B cell (primary cell): ENCODE measurements around the gene SLC2A9. TPM values are rescaled to one million over a fixed set of nuclear protein-coding genes. Genes with fewer than 3 reads are reported as not detected.

Experiments used
- ATAC-seq: fragments of 200-7000 bp; cut with Tn5 transposase; one replicate; pipeline ENCODE4 v1.10.0; 2021; ENCODE audit warnings: low read depth, mild to moderate bottlenecking, moderate number of reproducible peaks, moderate library complexity
- CTCF ChIA-PET: fragments of 350-600 bp; sonication (Branson Sonifier 250); formaldehyde crosslinking; loops from one replicate; lab custom pipeline; 2021; ENCODE audit warnings: antibody characterized with exemption, inconsistent platforms; lab: Charles Lee
- POLR2A ChIA-PET: fragments of 350-600 bp; sonication (Branson Sonifier 250); formaldehyde crosslinking; loops from one replicate; lab custom pipeline; 2021; ENCODE audit warnings: antibody characterized with exemption; lab: Charles Lee
- DNase-seq: peaks from one replicate; pipeline ENCODE4 v3.0.0; 2013
- H2AFZ ChIP-seq: 2 replicates; pipeline ENCODE4 v1.6.1; 2012; ENCODE audit warnings: mild to moderate bottlenecking, low read depth, low read length; ENCODE audit not compliant: insufficient read depth, poor library complexity, severe bottlenecking
- H3K27ac ChIP-seq, 2 donors: 1 replicate in 1 of 2; 2 replicates in 1 of 2; pipeline ENCODE4 v1.5.1; 2012 to 2013; ENCODE audit warnings: low read length in 2 of 2, mild to moderate bottlenecking in 2 of 2, moderate library complexity in 1 of 2
- H3K27me3 ChIP-seq, 4 experiments: fragments of 200-600 bp in 1 of 4; sonication (generic) in 1 of 4; replicated peaks in 1 of 4; 1 replicate in 2 of 4; 2 replicates in 2 of 4; pipeline versions ENCODE4 v1.6.1 to v1.7.0; 2013 to 2016; ENCODE audit warnings: low read length in 3 of 4, mild to moderate bottlenecking in 2 of 4, mixed read lengths in 1 of 4, moderate library complexity in 1 of 4; ENCODE audit not compliant: insufficient read depth in 4 of 4, control insufficient read depth in 3 of 4; ENCODE audit errors: control extremely low read depth in 1 of 4
- H3K36me3 ChIP-seq, 2 experiments: replicated peaks in 1 of 2; 1 replicate in 1 of 2; 2 replicates in 1 of 2; pipeline versions ENCODE4 v1.6.1 to v1.7.1; 2013; ENCODE audit warnings: low read length in 1 of 2; ENCODE audit not compliant: insufficient read depth in 2 of 2, control insufficient read depth in 1 of 2; ENCODE audit errors: control extremely low read depth in 1 of 2, extremely low read depth in 1 of 2
- H3K4me1 ChIP-seq, 2 donors: fragments of 200-600 bp in 1 of 2; sonication (generic) in 1 of 2; 1 replicate in 1 of 2; 2 replicates in 1 of 2; pipeline versions ENCODE4 v1.5.1 to v1.6.1; 2013 to 2017; ENCODE audit warnings: low read length in 2 of 2; ENCODE audit not compliant: control insufficient read depth in 2 of 2, insufficient read depth in 2 of 2
- H3K4me2 ChIP-seq: replicated peaks from 2 replicates; pipeline ENCODE3; 2012; ENCODE audit warnings: mild to moderate bottlenecking, low read depth, low read length; ENCODE audit not compliant: poor library complexity, severe bottlenecking
- H3K4me3 ChIP-seq, 5 experiments: fragments of 200-600 bp in 1 of 5; sonication (generic) in 1 of 5; 1 replicate in 3 of 5; 2 replicates in 2 of 5; pipeline versions ENCODE4 v1.5.1 to v1.7.0; 2011 to 2016; ENCODE audit warnings: low read length in 4 of 5, mild to moderate bottlenecking in 4 of 5, low read depth in 2 of 5, control low read depth in 1 of 5, moderate library complexity in 1 of 5; ENCODE audit not compliant: insufficient read depth in 1 of 5; ENCODE audit errors: control extremely low read depth in 1 of 5, extremely low read depth in 1 of 5
- H3K79me2 ChIP-seq: fragments of 200-600 bp; sonication (generic); one replicate; pipeline ENCODE4 v1.6.0; 2016; ENCODE audit warnings: low read length; ENCODE audit not compliant: control insufficient read depth, insufficient read depth
- H3K9ac ChIP-seq: fragments of 200-600 bp; sonication (generic); 2 replicates; pipeline ENCODE4 v1.6.1; 2017; ENCODE audit warnings: mild to moderate bottlenecking, low read length, moderate library complexity
- H3K9me3 ChIP-seq, 3 donors: one replicate each; pipeline versions ENCODE4 v1.6.1 to v1.7.1; 2013; ENCODE audit warnings: low read length in 2 of 3; ENCODE audit not compliant: control insufficient read depth in 2 of 3, insufficient read depth in 1 of 3; ENCODE audit errors: control extremely low read depth in 1 of 3
- H4K20me1 ChIP-seq: 2 replicates; pipeline ENCODE4 v1.6.0; 2012; ENCODE audit warnings: mild to moderate bottlenecking, low read length; ENCODE audit not compliant: insufficient read depth, control insufficient read depth, poor library complexity, severe bottlenecking
- H3K27ac Mint-ChIP-seq: one replicate; pipeline ENCODE4 v1.8.0; 2021; ENCODE audit warnings: mixed read lengths
- H3K27me3 Mint-ChIP-seq: one replicate; pipeline ENCODE4 v1.8.0; 2021; ENCODE audit warnings: mixed read lengths
- H3K4me1 Mint-ChIP-seq: one replicate; pipeline ENCODE4 v1.8.0; 2021; ENCODE audit warnings: mixed read lengths
- H3K4me3 Mint-ChIP-seq: one replicate; pipeline ENCODE4 v1.8.0; 2021; ENCODE audit warnings: mixed read lengths
- H3K9me3 Mint-ChIP-seq: one replicate; pipeline ENCODE4 v1.8.0; 2022; ENCODE audit warnings: mixed read lengths; ENCODE audit not compliant: insufficient read depth
- CTCF ChIP-seq: fragments of 200-600 bp; IDR thresholded peaks from one replicate; pipeline ENCODE4 v1.8.0; 2022; ENCODE audit warnings: antibody characterized with exemption, mild to moderate bottlenecking
- EZH2 ChIP-seq: IDR thresholded peaks from 2 replicates; pipeline ENCODE4 v1.6.1; 2012; ENCODE audit warnings: borderline replicate concordance, low read depth, mild to moderate bottlenecking, moderate library complexity, low read length; ENCODE audit not compliant: insufficient read depth, poor library complexity, severe bottlenecking
- WGBS: methylation state at CpG from one replicate; pipeline ENCODE4 v1.1.5; 2013; ENCODE audit warnings: missing lambda C conversion rate; ENCODE audit not compliant: insufficient coverage; 5-methylcytosine and 5-hydroxymethylcytosine counted together
- intact Hi-C: fragments of 100-400 bp; cut with micrococcal nuclease; formaldehyde crosslinking; loops from one replicate; pipeline ENCODE4 v1.10.0; 2022
- polyA plus RNA-seq: library from polyadenylated mRNA; depleted of rRNA; stranded (reverse); fragments of >200 nt; gene quantifications from 2 replicates; pipeline ENCODE4 v1.2.3, GENCODE V29; 2012
- total RNA-seq, 2 donors: library from RNA; stranded (reverse); fragments of 120-200 nt in 1 of 2; gene quantifications; 1 replicate in 1 of 2; 2 replicates in 1 of 2; pipeline versions ENCODE4 v1.2.3 to v1.2.4, GENCODE V29; 2013 to 2022

The SLC2A9 gene
- total and polyA plus RNA-seq, 2 donors (not counting 1 experiment from before 2014, with no cell fraction given) = 0.89 to 2.1 TPM

GRCh38 chr4:9942921-9943600, 78.2 kb downstream of the SLC2A9 start:
- Mint-ChIP-seq H3K9me3 (no peaks in the 10 kb centered on the region), H3K27ac (no peak overlapping the region), H3K4me3 (no peak overlapping the region), H3K27me3 (no peaks in the 10 kb centered on the region), H3K4me1 (no peaks in the 10 kb centered on the region)
- Histone ChIP-seq H3K9ac (no peak overlapping the region), H3K4me3 (no peak overlapping the region), H3K27me3 (no peaks in the 10 kb centered on the region), H3K9me3 (no peaks in the 10 kb centered on the region), H4K20me1 (no peaks in the 10 kb centered on the region), H3K79me2 (no peaks in the 10 kb centered on the region), H3K4me1 (no peaks in the 10 kb centered on the region), H3K36me3 (no peaks in the 10 kb centered on the region), H2AFZ (no peak overlapping the region), H3K27ac (no peak overlapping the region), H3K4me2 (no peak overlapping the region)
- DNase-seq (no peak), ATAC-seq (no peak)
- intact Hi-C loops = no loop called here
- 82% methylated on average over 5 of the region's 10 CpGs for WGBS
- CTCF ChIA-PET = no interaction called here
- TF ChIP-seq CTCF (no peak), EZH2 (no peak)
- POLR2A ChIA-PET = no interaction called here

- POLR2A ChIA-PET = no interaction called here
- H3K79me2 ChIP-seq = no peaks in the 10 kb centered on the region
- Mint-ChIP-seq H3K27me3 (no peaks in the 10 kb centered on the region), H3K27ac (no peak overlapping the region), H3K9me3 (no peaks in the 10 kb centered on the region), H3K4me3 (no peak overlapping the region), H3K4me1 (no peaks in the 10 kb centered on the region)
- H3K4me1 ChIP-seq = no peaks in the 10 kb centered on the region
- WGBS = 97% methylated on average over 5 of the region's 5 CpGs
- H3K9ac ChIP-seq = no peak overlapping the region
- ATAC-seq = no peak
- H3K9me3 ChIP-seq = no peaks in the 10 kb centered on the region
- H3K27me3 ChIP-seq = no peaks in the 10 kb centered on the region
- no peak for DNase-seq
- H3K4me2 ChIP-seq = no peak overlapping the region
- no peak overlapping the region for H3K4me3 ChIP-seq
- H3K36me3 ChIP-seq = no peaks in the 10 kb centered on the region
- CTCF ChIA-PET = no interaction called here
- TF ChIP-seq CTCF = no peak
- TF ChIP-seq EZH2 = no peak
- no peaks in the 10 kb centered on the region for H4K20me1 ChIP-seq
- intact Hi-C loops = no loop called here
- no peak overlapping the region for H3K27ac ChIP-seq
- no peak overlapping the region for H2AFZ ChIP-seq
Measured at GRCh38 chr4:9942139-9942538, 79.2 kb downstream of the SLC2A9 start.
